ENCODE results near the gene B3GALNT2.

The B3GALNT2 gene

GRCh38 chr1:235409042-235409820 is 95.0 kb downstream of the B3GALNT2 start:
- DNase-seq (ENCODE audit: low read depth): no peak

- no peak for DNase-seq (ENCODE audit: low read depth)
Measured at GRCh38 chr1:235408503-235408960, 95.7 kb downstream of the B3GALNT2 start.

GRCh38 chr1:235407419-235407818 is 96.8 kb downstream of the B3GALNT2 start:
- no peak for DNase-seq (ENCODE audit: low read depth)

GRCh38 chr1:235404190-235404589 is 100.1 kb downstream of the B3GALNT2 start:
- DNase-seq (ENCODE audit: low read depth): no peak

GRCh38 chr1:235403593-235403992 is 100.7 kb downstream of the B3GALNT2 start:
- DNase-seq (ENCODE audit: low read depth): no peak

GRCh38 chr1:235402457-235403200 is 101.6 kb downstream of the B3GALNT2 start:
- DNase-seq (ENCODE audit: low read depth): no peak

GRCh38 chr1:235401251-235401650 is 103.0 kb downstream of the B3GALNT2 start:
- DNase-seq (ENCODE audit: low read depth): no peak
